ENCODE results near the gene ETV6. TPM values are rescaled to one million over a fixed set of nuclear protein-coding genes. Genes with fewer than 3 reads are reported as not detected.

The ETV6 gene
- polyA plus RNA-seq, 3 donors: 13.1 to 14.8 (median 13.1) TPM

DNA sequence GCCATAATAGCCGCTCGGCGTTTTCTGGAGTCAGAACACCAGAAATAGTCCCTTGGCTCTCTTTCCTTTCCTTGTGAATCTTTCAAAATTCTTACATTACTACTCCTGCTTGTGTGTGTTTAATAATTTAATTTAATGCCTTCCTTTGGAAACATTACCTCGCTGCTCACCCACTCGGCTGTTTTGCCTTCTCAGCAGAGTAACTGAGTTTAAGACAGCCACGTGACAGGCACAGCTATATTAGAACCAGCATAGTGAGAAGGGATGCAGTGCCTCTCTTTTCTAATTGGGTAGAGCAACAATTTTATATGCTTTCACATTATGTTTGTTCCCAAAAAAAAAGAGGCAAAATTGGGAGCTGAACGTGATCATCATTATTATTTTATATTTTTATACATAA lies 107.6 kb downstream of the ETV6 start:
- no peak for DNase-seq

GRCh38 chr12:11757531-11757930 lies 108.1 kb downstream of the ETV6 start:
- no peak for DNase-seq

GRCh38 chr12:11758087-11758486 lies 108.6 kb downstream of the ETV6 start:
- no peak for DNase-seq

DNA sequence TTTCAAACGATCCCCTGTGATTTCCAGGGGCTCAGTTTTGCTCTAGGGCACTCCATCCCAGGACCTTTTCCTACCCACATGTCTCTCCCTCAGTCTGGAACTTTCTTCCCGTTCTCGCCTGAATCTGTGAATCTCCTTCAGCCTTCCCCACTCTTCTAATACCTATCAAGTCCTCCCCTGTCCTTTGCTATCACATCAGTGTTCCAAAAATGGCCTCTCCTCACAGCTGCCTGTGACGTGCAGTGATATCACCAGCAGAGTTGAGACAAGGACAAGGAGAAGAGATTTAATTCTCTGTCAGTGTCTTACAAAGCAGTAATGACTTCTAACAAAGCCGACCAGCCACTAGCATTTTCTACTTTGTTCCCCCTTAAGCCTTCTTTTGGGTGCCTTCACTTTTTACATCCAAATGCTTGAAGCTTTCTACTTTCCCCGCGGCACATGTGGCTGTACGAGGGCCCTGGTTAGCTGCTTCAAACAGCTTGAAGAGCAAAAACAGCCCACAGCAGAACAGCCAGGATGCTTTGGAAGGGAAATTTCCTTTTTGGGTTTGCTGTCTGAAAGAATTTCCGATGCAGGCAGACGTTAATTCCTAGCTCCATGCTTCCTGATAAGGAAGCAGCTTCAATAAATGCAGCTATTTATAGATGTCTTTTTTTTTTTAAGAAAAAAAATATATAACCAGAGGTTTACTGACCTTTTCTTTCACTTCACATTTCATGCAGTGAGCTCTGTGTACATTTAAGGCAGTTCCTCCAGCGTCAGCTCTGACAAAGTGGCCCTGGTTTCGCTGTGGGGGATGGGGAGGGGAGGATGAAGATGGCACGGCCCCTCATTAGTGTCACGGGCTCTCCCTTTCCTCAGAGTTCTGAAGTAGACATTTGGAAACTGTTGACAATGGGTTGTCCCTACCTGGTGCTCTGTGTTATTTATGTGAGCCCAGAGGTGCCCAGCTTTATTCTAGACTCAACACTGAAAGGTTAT lies 109.3 kb downstream of the ETV6 start:
- DNase-seq: peak; percentile 40

DNA sequence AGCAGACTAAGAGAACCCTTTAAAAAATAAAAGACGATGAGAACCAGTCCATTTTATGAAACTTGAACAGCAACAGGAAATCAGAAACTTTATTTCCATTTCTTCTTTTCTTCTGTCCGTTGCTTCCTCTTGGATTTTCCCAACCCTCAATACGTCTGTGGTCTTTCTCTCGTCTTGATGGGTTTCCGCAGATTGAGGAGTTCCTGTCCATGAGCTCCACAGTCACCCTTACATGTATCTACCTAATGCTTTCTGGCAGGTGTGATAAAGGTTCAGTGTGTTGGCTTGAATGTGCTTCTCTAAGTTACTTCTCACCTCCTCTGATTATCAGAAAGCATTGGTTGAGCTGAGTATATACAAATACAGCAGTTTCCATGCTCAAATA lies 110.0 kb downstream of the ETV6 start:
- no peak for DNase-seq

DNA sequence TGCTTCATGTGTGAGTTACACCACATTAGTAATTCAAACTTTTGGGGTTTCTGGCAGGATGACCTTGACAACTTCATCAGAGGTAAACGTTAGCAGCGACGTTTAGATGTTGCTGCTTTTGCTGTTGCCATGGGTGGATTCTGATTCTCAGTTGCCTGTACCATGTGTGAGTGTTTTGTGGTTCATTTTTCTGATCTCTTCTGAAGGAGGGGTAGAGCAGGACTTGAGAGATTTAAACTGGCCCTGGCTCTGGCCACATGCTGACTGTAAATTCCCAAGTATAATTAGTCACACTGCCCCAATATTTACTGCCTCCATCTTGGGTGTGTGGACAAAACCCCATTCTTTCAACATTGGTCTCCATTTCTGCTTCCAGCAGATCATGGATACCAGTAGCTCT lies 110.4 kb downstream of the ETV6 start:
- DNase-seq: no peak

DNA sequence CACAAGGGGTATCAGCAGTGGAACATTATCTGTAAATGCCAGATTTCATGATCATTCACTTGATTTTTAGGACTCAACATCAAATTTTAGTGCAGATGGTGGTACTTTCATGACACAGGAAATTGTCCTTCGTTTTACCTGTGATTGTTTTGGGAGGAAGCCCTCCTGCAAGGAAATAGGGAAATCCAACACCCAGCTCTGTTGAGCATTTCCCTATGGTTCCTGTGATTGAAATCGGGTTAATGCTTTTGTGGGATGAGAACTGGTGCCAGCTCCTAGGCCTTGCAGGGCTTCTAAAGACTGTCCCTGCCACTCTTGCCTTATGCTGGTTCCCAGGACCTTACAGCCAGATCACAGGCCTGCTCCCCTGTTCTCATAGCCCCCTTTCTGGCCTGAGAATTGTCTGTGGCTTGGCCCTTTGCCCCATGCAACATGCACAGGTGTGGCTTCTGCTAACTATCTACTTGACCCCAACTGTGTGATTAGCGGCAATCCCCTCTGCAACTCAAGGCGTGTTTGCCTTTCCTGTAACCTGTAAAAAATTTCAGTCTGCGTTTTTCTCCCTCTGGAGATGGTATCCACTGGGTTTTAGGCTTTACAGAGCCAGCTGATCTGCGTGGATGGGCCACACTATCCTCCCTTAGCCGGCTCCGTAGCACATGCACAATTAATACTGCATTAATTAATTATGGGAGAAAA lies 112.5 kb downstream of the ETV6 start:
- DNase-seq: no peak

- DNase-seq: no peak
Measured at GRCh38 chr12:11762723-11763326, 113.4 kb downstream of the ETV6 start.

DNA sequence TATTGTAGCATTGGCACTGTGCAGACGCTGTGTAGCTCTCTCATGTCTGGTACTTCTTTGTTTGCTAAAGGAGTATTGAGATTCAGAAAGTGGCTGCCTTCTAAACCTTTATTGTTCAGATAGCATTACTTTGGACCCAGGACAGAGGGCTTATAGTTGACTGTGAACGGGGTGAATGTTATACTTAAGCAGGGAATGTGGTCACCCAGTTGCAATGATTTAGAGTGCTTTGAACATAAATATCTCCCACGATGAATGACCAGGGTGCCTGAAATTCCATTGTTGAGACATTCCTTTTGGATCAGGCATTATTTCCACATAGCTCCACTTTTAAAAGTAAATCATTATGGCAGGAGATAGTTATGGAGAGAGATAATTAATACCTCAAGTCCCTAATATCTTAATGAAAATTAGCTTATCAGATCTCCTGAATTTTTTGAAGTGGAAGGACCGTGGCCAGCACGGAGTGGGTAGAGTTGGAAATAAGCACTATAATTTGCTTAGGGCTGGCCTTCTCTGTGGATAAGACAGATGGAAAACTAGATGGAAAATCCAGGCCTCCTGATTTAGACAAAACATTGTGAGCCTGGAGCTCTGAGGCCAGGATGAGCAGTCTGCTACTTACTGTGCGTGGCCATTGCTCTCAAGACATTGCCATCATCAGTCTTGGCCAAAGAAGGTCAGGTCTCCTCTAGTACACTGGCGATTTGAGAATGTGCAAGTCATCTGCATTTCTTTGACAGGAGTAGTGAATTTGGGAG lies 114.5 kb downstream of the ETV6 start:
- no peak for DNase-seq

DNA sequence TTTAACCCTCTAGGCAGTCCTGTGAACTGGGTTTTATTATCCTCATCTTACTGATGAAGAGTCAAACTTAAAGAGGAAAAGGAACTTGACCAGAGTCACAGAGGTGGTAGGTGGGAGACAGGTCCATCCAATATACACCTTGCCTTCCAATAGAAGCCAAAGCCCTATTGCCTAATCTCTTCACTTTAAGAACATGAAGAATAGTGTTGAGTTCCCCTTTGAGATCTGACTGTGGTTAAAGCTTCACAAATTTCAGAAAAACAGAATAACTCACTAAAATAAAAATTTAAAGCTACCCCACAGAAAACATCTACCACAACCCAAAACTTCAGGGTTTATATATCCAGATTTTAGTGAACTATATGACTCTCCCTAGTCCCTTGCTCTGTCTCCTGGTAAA lies 115.4 kb downstream of the ETV6 start:
- DNase-seq: no peak

DNA sequence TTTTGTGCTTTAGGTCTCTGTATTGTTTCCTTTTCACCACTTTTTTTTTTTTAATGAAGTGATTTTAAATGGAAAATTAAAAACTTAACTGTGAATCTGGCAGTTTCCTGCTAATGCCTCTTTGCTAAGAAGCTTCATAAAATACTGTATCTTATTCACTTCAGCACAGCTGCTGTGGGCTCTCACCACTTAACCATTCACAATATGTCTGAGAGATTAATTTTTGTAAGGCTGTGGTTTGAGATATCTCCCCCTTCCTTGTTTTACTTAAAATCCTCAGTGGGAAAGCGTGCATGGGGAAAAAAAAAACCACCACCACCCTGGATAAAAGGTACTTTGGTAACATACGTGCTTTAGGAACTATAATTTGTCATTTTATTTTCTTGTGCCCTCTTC lies 115.9 kb downstream of the ETV6 start:
- no peak for DNase-seq

DNA sequence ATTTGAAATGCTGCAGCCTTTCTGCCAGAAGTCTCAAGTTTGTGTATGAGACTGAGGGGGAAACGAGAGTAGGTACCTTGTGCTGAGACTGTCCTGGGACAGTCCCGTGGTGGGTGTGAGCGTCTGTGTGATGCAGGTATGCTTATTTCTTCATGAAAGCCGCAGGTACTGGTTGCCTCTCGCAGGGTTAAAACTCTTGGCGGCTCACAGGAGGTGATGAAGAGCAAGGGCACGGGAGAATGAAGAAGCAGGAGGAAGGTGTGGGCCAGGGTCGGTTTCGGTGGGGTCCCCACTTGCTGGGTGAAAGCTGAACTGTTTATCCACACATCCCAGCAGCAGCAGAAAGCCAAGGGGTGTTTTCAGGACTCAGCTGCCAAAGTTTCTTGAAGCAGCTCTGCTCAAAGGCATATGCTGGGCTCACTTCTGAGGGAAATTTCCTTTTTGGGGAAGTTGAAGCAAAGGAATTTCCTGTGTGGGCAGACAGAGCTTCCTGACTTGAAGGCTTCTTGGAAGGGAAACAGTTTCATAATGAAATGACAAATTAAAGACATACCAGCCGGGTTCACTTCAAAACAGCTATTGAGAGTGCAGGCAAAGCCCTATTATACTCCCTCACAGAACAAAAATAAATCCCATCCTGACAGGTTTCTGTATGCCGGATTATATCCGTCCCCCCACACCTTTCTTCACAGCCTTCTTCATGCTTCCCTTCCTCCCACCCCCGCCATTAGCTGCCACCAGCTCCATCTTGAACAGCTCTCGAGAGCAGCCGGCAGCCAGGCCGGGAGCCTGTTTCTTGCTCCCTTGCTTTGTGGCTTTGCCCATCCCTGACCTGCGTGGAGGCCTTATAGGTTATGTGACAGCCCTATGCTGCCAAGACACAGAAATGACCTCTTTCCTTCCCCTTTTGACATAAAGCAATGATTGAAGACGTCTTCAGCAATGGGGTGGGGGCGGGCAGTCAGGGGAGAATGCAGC lies 116.6 kb downstream of the ETV6 start:
- peak; percentile 65 for DNase-seq

DNA sequence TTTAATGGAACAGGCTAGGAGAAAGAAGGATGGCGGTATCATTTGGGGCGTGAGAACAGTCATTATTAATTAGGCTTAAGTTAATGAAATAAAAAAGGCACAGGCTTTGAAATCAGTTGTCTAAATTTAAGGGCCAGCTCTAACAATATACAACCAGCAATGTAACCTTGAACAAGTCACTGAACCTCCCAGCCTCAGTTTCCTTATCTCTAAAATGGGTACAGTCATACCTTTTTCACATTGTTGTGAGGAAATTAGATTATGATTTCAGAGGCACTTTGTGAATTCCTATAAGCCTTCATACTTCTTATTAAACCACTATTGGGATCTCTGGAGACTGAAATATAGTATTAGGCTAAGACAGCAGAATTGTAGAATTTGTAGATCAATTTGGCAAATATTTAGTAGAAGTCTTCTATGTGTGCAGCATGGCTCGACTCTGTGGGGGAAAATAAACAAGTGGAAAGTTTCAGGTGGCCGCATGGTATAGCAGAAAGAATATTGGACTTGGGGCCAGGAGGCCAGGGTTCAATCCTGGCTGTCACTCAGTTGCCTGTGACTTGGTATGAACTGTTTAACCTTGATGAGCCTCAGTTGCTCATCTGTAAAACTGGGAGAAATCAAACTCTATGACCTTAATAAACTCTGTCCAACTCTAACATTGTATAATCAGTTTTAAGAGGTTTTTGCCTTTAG lies 117.7 kb downstream of the ETV6 start:
- no peak for DNase-seq

DNA sequence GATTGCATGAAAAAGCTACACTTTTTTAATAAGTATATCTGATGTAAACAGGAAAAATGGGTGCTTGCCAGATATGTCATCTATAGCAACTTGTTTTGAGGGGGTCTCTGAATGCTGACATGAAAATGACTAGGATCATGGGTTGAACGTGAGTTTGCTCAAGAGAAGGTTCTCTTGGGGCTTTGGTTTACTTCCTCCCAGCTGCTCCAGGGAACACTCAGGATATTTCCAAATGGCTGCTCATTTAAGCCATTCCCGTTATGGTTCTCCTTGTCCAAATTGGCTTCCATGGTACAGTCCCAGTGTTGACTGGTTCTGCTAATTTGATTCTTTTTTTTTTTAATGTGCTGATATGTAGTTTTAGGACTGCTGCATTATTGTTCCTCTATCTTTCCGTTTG lies 118.3 kb downstream of the ETV6 start:
- DNase-seq: no peak

DNA sequence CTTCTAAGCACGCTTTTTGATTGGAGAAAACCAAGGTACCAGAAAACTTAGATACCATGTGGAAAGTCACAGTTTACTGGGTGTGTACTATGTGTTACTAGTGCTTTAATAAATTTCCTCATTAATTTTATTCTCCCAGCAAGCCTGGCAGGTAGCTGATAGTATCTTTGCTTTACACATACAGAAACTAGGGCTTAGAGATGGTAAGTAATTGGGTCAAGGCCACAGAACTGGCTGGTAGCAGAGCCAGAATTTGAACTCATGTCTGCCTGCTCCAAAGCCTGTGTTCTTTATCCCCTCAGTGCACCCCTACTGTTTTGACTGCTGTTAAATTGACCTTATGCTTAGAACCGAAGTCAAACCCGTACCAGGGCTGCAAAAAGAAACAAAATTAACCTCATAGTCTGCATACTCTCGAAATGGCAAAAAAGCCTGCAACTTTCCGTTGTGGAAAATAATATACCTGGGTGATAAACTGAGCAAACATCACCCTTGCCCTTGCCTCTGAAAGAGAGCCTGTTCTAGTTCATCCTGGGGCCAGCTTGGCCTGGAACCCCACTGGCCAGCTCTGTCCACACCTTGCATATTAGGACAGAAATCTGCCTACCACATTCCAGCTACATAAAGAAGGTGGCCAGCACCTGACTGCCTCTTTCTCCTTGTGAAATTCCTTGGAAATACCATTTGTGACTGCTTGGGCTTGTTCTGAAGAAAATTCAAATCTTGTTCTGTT lies 118.9 kb downstream of the ETV6 start:
- no peak for DNase-seq

DNA sequence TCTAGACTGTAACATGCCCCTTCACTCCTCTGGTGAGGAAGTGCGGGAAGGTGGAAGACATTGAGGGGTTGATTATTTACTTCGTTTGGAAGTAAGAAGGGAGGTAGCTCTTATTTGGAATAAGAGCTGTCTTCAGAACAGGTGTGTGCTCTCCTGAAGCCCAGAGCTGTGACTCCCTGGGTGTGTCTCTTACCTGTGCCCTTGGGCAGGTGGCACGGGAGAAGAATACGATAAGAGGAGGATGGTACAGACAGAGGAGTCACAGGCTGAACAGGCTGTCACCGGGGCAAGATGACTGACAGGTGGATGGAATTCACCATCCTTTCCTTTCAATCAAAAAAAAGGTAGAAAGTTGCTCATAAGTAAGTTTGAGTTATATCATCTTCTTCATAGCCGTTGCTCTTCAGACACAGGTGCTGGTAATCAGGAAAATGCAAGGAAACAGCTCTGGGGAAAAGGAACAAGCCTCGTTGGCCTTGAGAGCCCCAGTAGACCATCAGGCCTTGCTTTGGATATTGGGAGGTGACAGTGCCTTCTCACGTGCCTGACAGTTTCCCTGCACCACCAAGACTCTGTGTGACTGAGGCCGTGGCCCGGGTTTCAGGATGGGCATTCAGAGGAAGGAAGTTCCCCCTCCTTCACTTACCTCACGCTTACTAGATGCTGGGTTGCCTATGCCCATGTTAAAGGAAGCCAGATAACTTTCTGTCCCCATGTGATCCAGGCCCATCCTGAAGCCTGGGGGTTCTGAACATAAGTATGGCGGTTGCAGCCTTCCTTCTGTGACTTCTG lies 120.4 kb downstream of the ETV6 start:
- DNase-seq: no peak

DNA sequence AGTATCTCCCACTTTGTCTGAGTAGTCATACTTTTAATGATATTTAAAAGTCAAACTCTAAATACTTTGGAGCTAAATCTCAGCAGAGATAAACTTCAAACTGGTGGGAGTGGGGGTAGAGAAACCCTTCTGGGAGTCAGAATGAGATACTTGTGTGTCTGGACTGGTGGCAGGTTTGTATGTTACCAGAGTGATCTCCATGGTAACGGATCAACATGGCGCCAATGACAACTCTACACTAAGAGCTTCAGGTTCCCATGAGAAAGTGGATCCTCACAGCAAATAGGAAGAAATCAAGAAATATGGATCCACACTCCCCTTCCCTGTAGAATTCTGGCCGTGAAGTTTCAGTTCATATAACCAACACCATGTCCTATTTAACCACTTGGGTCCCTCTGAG lies 121.9 kb downstream of the ETV6 start:
- DNase-seq: no peak

DNA sequence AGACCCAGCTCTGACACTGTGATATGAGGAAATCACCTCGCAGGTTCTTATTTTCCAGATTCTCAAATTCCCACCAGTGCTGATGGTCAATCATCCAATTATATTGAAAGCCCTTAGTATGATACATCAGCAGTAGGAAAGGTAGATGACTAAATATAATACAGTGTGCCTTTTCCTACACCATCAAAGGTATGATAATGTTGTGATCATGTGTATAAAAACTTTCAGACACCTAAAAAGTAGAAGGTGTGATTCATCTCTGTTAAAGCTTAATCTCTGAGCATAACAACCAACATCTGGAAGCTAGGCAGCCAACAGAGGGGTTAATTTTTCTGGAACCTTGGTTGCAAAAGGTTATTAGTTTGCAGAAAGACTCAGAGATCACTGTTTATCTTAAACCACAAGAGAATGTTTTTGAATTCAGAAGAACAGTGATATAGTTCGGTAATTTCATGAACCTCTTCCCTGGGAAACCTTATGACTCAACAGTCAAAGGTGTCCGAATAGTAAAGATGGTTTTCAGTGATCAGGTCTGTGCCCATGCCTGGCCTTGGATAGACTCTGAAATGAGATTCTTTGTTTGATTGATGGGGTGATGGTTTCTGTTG lies 122.5 kb downstream of the ETV6 start:
- DNase-seq: no peak

Data from renal pelvis (tissue), 4 donors.